ENCODE measurements around the gene SYNE1.
"Not testable (repeated sequence)": the region's sequence is repeated elsewhere in the genome, so short reads cannot be mapped to it uniquely, and the experiment has no call there.

SYNE1 gene

GRCh38 chr6:152176268-152176667, 460.9 kb downstream of the SYNE1 start:
- no peak for DNase-seq (ENCODE audit: low read depth)

DNA sequence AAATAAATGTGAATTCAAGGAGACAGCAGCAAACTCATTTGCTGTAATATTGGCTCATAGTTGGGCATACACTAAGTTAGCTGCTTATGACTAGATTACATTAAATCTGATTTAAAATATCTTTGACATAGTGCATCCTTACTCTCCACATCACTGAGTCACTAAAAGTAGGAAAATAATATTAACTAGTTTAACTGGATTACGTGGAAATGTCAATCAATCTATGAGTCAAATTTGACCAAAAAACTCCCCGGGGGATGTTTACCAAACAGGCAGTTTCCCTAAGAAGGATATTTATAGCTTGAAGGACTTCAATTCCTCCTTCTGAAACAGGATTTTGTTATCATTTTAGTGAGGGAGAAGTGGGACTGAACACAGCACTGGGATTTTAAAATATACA, 463.2 kb downstream of the SYNE1 start:
- DNase-seq (ENCODE audit: low read depth) = no peak

DNA sequence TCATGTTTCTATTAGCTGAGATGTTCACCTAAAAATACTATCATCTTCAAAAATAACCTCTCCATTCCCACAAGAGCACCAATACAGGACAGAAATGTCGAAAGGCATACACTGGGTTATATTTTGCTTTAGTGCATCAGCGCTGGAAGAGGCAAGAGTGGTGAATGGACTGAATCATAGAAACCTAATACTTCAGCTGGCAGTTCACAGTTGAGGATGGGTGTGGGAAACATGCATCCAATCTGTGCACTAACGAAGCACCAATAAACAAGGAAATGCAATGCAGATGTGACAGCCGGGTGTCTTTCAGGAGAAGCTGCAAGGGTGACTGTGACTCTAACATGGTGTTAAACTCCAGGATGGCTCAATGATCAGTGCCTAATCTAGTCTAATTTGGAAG, 463.8 kb downstream of the SYNE1 start:
- no peak for DNase-seq (ENCODE audit: low read depth)

- DNase-seq (ENCODE audit: low read depth) = no peak
These were observed 466.2 kb downstream of the SYNE1 start for GRCh38 chr6:152170702-152171667.

GRCh38 chr6:152170313-152170701, 466.9 kb downstream of the SYNE1 start:
- no peak for DNase-seq (ENCODE audit: low read depth)

GRCh38 chr6:152167641-152168603, 469.2 kb downstream of the SYNE1 start:
- no peak for DNase-seq (ENCODE audit: low read depth)

DNA sequence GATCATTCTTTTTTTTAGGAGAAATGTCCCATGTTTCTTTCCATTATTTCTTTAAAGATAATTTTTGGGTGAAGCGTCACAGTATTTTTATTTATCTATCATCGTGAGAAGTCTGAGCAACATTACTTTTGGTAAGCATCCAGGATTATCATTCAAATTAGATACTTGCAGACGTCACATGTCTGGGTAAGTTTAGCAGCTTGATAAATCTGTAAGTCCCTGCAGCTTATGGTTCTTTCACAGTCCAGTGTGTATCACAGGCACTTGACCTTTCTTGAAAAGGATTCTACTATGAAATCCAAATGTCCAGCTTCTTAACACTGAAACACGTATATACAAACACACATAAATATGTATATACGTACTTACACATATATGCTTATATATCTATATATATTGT, 470.3 kb downstream of the SYNE1 start:
- DNase-seq (ENCODE audit: low read depth) = no peak

DNA sequence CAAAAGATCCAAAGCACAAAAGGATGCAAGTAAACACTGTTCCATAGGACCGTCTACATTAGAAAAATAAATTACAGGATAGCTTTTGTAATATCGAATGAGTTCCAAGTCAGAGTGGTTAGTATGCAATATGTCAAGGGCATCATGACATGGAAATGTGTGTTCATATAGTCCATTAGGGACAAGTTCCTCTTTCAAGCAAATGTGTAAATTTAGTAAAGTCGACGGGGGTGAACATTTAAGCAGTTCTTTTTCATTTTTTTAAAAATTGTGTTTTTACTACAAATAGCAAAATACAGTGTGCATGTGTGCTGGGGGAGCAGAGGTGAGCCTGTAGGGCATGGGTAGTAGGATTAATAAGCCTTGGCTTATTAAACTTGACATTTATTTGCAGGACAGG, 470.7 kb downstream of the SYNE1 start:
- no peak for DNase-seq (ENCODE audit: low read depth)

DNA sequence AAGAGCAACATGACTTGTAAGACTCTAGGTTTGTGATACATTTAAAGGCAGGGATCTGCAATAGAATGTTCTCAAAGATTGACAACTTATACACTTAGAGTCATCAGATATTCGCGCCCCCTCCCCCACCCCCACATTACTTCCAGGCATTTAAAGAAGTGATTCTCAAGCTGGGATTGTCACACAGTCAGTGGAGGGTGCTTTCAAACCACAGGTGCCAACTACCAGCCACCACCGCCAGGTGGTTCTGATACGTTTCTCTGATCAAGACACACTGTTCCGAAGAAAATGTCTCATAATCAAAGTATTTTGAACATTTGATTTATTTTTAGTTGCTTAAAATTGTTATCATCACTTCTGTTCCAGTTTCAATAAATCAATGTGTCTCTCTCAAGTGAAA, 472.2 kb downstream of the SYNE1 start:
- DNase-seq (ENCODE audit: low read depth) = no peak

- DNase-seq (ENCODE audit: low read depth) = no peak
These were observed 475.7 kb downstream of the SYNE1 start for GRCh38 chr6:152161501-152161900.

DNA sequence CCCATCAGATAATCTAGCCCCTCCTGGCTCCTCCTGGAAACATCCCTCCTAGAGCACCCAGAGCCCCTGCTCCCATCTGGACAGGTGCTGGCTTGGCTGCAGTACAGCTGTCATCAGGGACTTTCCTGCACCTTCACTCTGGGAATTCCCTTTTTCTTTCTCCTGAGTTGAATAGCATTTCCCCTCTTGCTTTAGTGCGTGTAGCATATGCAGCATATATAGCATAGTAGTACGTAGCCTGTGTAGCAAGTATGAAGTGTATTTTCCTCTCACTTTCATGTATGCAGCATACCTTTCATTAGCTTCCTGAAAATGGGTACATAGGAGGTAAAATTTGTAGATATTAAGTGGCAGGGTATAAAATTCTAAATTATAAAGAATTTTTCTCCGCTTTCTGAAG, 476.8 kb downstream of the SYNE1 start:
- no peak for DNase-seq (ENCODE audit: low read depth)

DNA sequence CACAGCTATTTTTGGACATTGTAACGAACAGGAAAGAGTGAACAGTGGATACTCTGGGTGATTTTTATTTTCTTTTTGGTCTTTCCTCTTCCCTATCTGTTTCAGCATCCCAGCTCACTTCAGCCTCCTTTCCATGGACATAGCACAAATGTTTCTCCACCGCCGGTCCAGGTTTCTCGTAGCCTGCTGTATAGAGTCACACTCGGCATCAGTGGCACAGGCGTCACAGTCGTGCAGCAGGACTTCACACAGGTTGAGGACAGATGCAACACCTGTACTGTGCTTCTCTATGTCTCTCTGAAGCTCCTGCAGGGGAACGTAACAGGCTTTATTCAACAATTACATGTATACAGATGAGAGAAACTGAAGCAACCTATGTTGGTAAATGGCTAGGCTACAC, 481.4 kb downstream of the SYNE1 start:
- DNase-seq (ENCODE audit: low read depth) = no peak

GRCh38 chr6:152154559-152155356, 482.4 kb downstream of the SYNE1 start:
- DNase-seq (ENCODE audit: low read depth) = no peak

GRCh38 chr6:152151920-152152319, 485.2 kb downstream of the SYNE1 start:
- no peak for DNase-seq (ENCODE audit: low read depth)

GRCh38 chr6:152150196-152150595, 487.0 kb downstream of the SYNE1 start:
- no peak for DNase-seq (ENCODE audit: low read depth)

GRCh38 chr6:152148412-152148811, 488.8 kb downstream of the SYNE1 start:
- DNase-seq (ENCODE audit: low read depth) = no peak

GRCh38 chr6:152147269-152147668, 489.9 kb downstream of the SYNE1 start:
- no peak for DNase-seq (ENCODE audit: low read depth)

GRCh38 chr6:152146385-152146784, 490.8 kb downstream of the SYNE1 start:
- DNase-seq (ENCODE audit: low read depth) = no peak

DNA sequence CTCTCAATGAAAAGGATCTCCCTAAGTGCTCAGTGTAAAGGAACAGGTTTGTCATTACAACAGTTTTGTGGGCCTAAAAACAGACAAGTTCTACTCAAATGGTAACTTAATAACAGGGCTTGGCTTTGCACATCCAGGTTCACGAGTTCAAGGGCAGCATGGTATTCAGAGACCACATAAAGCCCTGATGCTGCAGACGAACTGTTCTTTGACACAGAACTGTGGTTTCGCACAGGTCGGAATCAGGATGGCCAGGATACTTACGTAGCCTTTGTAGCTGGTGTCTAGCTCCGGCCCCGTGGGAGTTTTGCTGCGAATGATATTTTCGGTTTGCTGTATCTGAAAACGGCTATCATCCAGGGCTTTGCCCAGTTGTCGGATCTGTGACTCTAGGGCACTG, 493.8 kb downstream of the SYNE1 start:
- no peak for DNase-seq (ENCODE audit: low read depth)

DNA sequence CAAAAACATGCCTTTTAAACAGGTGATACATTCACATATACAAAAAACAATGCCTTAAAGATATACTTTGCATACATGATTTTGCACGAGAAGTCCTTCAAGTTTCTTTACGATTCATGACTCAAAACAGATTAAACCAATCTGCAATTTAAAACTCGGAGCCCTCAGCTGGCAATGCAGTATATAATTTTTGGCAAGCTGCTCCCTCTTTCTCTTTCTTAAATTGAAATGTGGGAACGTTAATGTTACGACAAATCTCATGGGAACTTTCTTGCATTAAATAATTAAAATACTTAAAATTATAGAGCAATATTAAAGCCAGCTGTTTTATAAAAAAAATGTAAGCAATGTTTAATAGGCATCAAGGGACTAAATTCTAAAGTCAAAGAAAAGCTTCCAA, 495.1 kb downstream of the SYNE1 start:
- DNase-seq (ENCODE audit: low read depth) = no peak

- DNase-seq (ENCODE audit: low read depth) = not testable (repeated sequence)
These were observed 498.8 kb downstream of the SYNE1 start for GRCh38 chr6:152138344-152138743.

DNA sequence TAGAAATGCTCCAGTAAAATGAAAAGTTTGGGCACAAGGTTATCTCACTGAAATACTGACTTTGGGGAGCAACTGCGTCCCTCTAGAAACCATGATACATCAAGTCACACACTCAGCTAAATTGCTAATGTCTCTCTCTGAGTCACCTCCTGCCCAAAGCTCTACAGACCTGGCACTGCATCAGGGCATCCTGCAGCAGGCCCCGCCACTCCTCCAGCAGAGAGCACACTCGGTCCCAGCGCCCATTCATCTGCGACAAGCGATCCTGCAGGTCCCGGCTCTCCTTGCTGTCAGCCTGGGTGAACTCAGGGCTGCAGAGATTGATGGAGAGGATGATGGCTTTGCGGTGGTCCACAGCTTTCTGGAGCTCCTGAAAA, 500.7 kb downstream of the SYNE1 start:
- DNase-seq (ENCODE audit: low read depth) = no peak

Measured in activated T-cell treated with anti-CD3 and anti-CD28 coated beads for 1 hour (primary cell).